H1 (cell line): ENCODE data around the gene ANKRD65. TPM values are rescaled to one million over a fixed set of nuclear protein-coding genes. Genes with fewer than 3 reads are reported as not detected.
A peak's percentile ranks its signal among the peaks of the same experiment; 100 is the strongest.

Source experiments
- CTCF ChIA-PET: fragments of 300-600 bp; sonication (Branson Sonifier 250); formaldehyde crosslinking; loops from one replicate; lab custom pipeline; 2021; ENCODE audit not compliant: partially characterized antibody; lab: Charles Lee
- POLR2A ChIA-PET: fragments of 300-600 bp; sonication (Branson Sonifier 250); formaldehyde crosslinking; loops from one replicate; lab custom pipeline; 2021; ENCODE audit warnings: inconsistent platforms; ENCODE audit not compliant: partially characterized antibody; lab: Charles Lee
- DNase-seq, 2 experiments: peaks; one replicate each; pipeline versions ENCODE4 v3.0.0 to v3.0.0-alpha.2; 2010 to 2022; ENCODE audit warnings: low spot score in 2 of 2, low read depth in 1 of 2, mixed read lengths in 1 of 2
- FAIRE-seq: peaks from 2 replicates; lab custom pipeline; 2011; peaks lifted over from hg19 to GRCh38; lab: Jason Lieb, UNC
- H2AFZ ChIP-seq: 2 replicates; pipeline ENCODE4 v1.8.1; 2012; ENCODE audit warnings: low read length, inconsistent platforms
- H2AK5ac ChIP-seq: 2 replicates; pipeline ENCODE4 v1.6.1; 2013; ENCODE audit warnings: low read depth, low read length
- H2BK120ac ChIP-seq: replicated peaks from 2 replicates; pipeline ENCODE3; 2013; ENCODE audit warnings: low read depth, low read length, inconsistent platforms
- H2BK12ac ChIP-seq: 2 replicates; pipeline ENCODE4 v1.6.1; 2013; ENCODE audit warnings: low read depth, low read length
- H2BK15ac ChIP-seq: 2 replicates; pipeline ENCODE4 v1.6.1; 2013; ENCODE audit warnings: low read length
- H2BK20ac ChIP-seq: 2 replicates; pipeline ENCODE4 v1.6.1; 2013; ENCODE audit warnings: low read length
- H2BK5ac ChIP-seq: 2 replicates; pipeline ENCODE4 v1.6.1; 2013; ENCODE audit warnings: low read depth, low read length
- H3K14ac ChIP-seq: 2 replicates; pipeline ENCODE4 v1.6.1; 2013; ENCODE audit warnings: inconsistent platforms; ENCODE audit not compliant: insufficient read length
- H3K18ac ChIP-seq: 2 replicates; pipeline ENCODE4 v1.6.1; 2013; ENCODE audit warnings: low read length; ENCODE audit errors: extremely low read depth
- H3K23ac ChIP-seq: 2 replicates; pipeline ENCODE4 v1.6.1; 2013; ENCODE audit warnings: inconsistent platforms; ENCODE audit not compliant: insufficient read length
- H3K23me2 ChIP-seq: 2 replicates; pipeline ENCODE4 v1.6.1; 2013; ENCODE audit warnings: low read depth, low read length
- H3K27ac ChIP-seq: 2 replicates; pipeline ENCODE4 v1.6.1; 2011; ENCODE audit warnings: low read depth, low read length, inconsistent platforms
- H3K27me3 ChIP-seq, 4 experiments: replicated peaks in 1 of 4; 1 replicate in 1 of 4; 2 replicates in 3 of 4; pipeline versions ENCODE4 v1.6.1 to v1.8.1; 2011 to 2013; ENCODE audit warnings: low read length in 3 of 4, mild to moderate bottlenecking in 3 of 4, inconsistent platforms in 2 of 4, mixed read lengths in 2 of 4, moderate library complexity in 1 of 4; ENCODE audit not compliant: control insufficient read depth in 3 of 4, insufficient read depth in 3 of 4; ENCODE audit errors: extremely low read depth in 1 of 4
- H3K36me3 ChIP-seq, 4 experiments: 2 replicates each; pipeline versions ENCODE4 v1.6.1 to v1.8.1; 2011 to 2013; ENCODE audit warnings: mild to moderate bottlenecking in 4 of 4, low read length in 3 of 4, moderate library complexity in 2 of 4, control low read depth in 1 of 4, inconsistent platforms in 1 of 4; ENCODE audit not compliant: insufficient read depth in 4 of 4, control insufficient read depth in 2 of 4
- H3K4ac ChIP-seq: replicated peaks from 2 replicates; pipeline ENCODE3; 2013; ENCODE audit warnings: low read length, low read depth, mixed read lengths, inconsistent platforms; ENCODE audit not compliant: insufficient read length
- H3K4me1 ChIP-seq, 4 experiments: replicated peaks in 1 of 4; 1 replicate in 1 of 4; 2 replicates in 3 of 4; pipeline versions ENCODE4 v1.6.1 to v1.8.1; 2011 to 2013; ENCODE audit warnings: low read length in 3 of 4, inconsistent platforms in 2 of 4, mixed read lengths in 1 of 4; ENCODE audit not compliant: insufficient read depth in 4 of 4, control insufficient read depth in 3 of 4
- H3K4me2 ChIP-seq, 2 experiments: 2 replicates each; pipeline versions ENCODE4 v1.6.1 to v1.8.1; 2011 to 2013; ENCODE audit warnings: low read depth in 2 of 2, low read length in 2 of 2, control low read depth in 1 of 2, inconsistent platforms in 1 of 2, mild to moderate bottlenecking in 1 of 2; ENCODE audit not compliant: insufficient read depth in 1 of 2
- H3K4me3 ChIP-seq, 4 experiments: fragments of 200-600, 300-600 bp in 1 of 4; sonication (generic), shearing (Covaris generic), sonication (Bioruptor Twin) in 1 of 4; 2 replicates each; pipeline versions ENCODE4 v1.5.1 to v1.8.1; 2011 to 2016; ENCODE audit warnings: low read length in 4 of 4, low read depth in 3 of 4, control low read depth in 2 of 4, inconsistent platforms in 2 of 4, mild to moderate bottlenecking in 2 of 4, mixed read lengths in 1 of 4, moderate library complexity in 1 of 4; ENCODE audit not compliant: insufficient read depth in 2 of 4; ENCODE audit errors: extremely low read depth in 1 of 4
- H3K56ac ChIP-seq: replicated peaks from 2 replicates; pipeline ENCODE3; 2013; ENCODE audit warnings: low read depth, mild to moderate bottlenecking, mixed read lengths, low read length, inconsistent platforms; ENCODE audit not compliant: insufficient read length
- H3K79me1 ChIP-seq: 2 replicates; pipeline ENCODE4 v1.6.1; 2013; ENCODE audit warnings: low read depth, low read length, control low read depth
- H3K79me2 ChIP-seq, 2 experiments: 2 replicates each; pipeline versions ENCODE4 v1.6.1 to v1.8.1; 2012 to 2013; ENCODE audit warnings: low read length in 2 of 2, mild to moderate bottlenecking in 2 of 2, inconsistent platforms in 1 of 2; ENCODE audit not compliant: insufficient read depth in 2 of 2, control insufficient read depth in 1 of 2
- H3K9ac ChIP-seq, 4 experiments: replicated peaks in 1 of 4; 1 replicate in 1 of 4; 2 replicates in 3 of 4; pipeline versions ENCODE4 v1.6.1 to v1.8.1; 2011 to 2013; ENCODE audit warnings: low read depth in 3 of 4, low read length in 3 of 4, control low read depth in 2 of 4, mild to moderate bottlenecking in 2 of 4, moderate library complexity in 2 of 4, inconsistent platforms in 1 of 4; ENCODE audit errors: extremely low read depth in 1 of 4
- H3K9me3 ChIP-seq, 2 experiments: 2 replicates each; pipeline versions ENCODE4 v1.6.1 to v1.8.1; 2012 to 2013; ENCODE audit warnings: mild to moderate bottlenecking in 2 of 2, moderate library complexity in 2 of 2, control low read depth in 1 of 2, inconsistent platforms in 1 of 2, low read depth in 1 of 2, low read length in 1 of 2, mixed read lengths in 1 of 2; ENCODE audit not compliant: insufficient read depth in 2 of 2
- H4K20me1 ChIP-seq, 2 experiments: replicated peaks in 1 of 2; 2 replicates each; pipeline versions ENCODE3 to v1.8.1; 2011 to 2013; ENCODE audit warnings: inconsistent platforms in 2 of 2, low read length in 2 of 2, mild to moderate bottlenecking in 1 of 2; ENCODE audit not compliant: insufficient read depth in 2 of 2, control insufficient read depth in 1 of 2
- H4K5ac ChIP-seq: 2 replicates; pipeline ENCODE4 v1.6.1; 2013; ENCODE audit warnings: low read length, low read depth, mixed read lengths, inconsistent platforms; ENCODE audit not compliant: insufficient read length
- H4K8ac ChIP-seq: 2 replicates; pipeline ENCODE4 v1.8.0; 2013; ENCODE audit warnings: mild to moderate bottlenecking, moderate library complexity, low read length, inconsistent platforms; ENCODE audit not compliant: insufficient read depth; ENCODE audit errors: extremely low read depth
- H4K91ac ChIP-seq: replicated peaks from 2 replicates; pipeline ENCODE3; 2013; ENCODE audit warnings: low read length, mixed read lengths, inconsistent platforms; ENCODE audit not compliant: insufficient read length
- BACH1 ChIP-seq: IDR thresholded peaks from 2 replicates; pipeline ENCODE4 v1.6.1; 2012; ENCODE audit warnings: low read length, improper control_type of control experiment
- GABPA ChIP-seq: IDR thresholded peaks from 2 replicates; pipeline ENCODE4 v1.6.1; 2011; ENCODE audit warnings: mild to moderate bottlenecking, low read length, moderate library complexity, borderline replicate concordance; ENCODE audit not compliant: insufficient read depth
- KDM1A ChIP-seq: fragments of 200-600, 300-600 bp; sonication (generic); IDR thresholded peaks from 2 replicates; pipeline ENCODE4 v1.7.1; 2016; ENCODE audit warnings: mild to moderate bottlenecking, low read length, borderline replicate concordance
- MAX ChIP-seq: IDR thresholded peaks from 2 replicates; pipeline ENCODE4 v1.6.1; 2012; ENCODE audit warnings: inconsistent platforms
- RAD21 ChIP-seq, 2 experiments: IDR thresholded peaks in 1 of 2; conservative IDR thresholded peaks in 1 of 2; 2 replicates each; pipeline ENCODE4 v1.6.1; 2011; ENCODE audit warnings: low read depth in 2 of 2, low read length in 2 of 2, improper control_type of control experiment in 1 of 2, inconsistent platforms in 1 of 2, mild to moderate bottlenecking in 1 of 2, moderate library complexity in 1 of 2
- SIN3A ChIP-seq, 2 experiments: IDR thresholded peaks in 1 of 2; conservative IDR thresholded peaks in 1 of 2; 2 replicates each; pipeline ENCODE4 v1.6.1; 2011 to 2012; ENCODE audit warnings: low read length in 2 of 2, improper control_type of control experiment in 1 of 2, low read depth in 1 of 2, mild to moderate bottlenecking in 1 of 2
- TAF1 ChIP-seq: IDR thresholded peaks from 2 replicates; pipeline ENCODE4 v1.6.1; 2011; ENCODE audit warnings: mild to moderate bottlenecking, low read depth, low read length
- TBP ChIP-seq: IDR thresholded peaks from 2 replicates; pipeline ENCODE4 v1.6.1; 2011; ENCODE audit warnings: low read depth, low read length, improper control_type of control experiment
- TEAD4 ChIP-seq: IDR thresholded peaks from 2 replicates; pipeline ENCODE4 v1.6.1; 2012; ENCODE audit warnings: low read depth, low read length, inconsistent platforms, mixed read lengths
- WGBS, 2 experiments: shearing (Covaris generic) in 1 of 2; methylation state at CpG; one replicate each; pipeline versions ENCODE4 v1.1.6 to v1.1.7; 2013 to 2015; ENCODE audit warnings: low lambda C conversion rate in 2 of 2, mixed read lengths in 2 of 2, inconsistent platforms in 1 of 2, low coverage in 1 of 2, missing lambda C conversion rate in 1 of 2; ENCODE audit not compliant: insufficient replicate concordance in 2 of 2, insufficient coverage in 1 of 2, insufficient read length in 1 of 2; ENCODE audit errors: extremely low coverage in 1 of 2, missing lambda C conversion rate in 1 of 2; 5-methylcytosine and 5-hydroxymethylcytosine counted together
- polyA plus RNA-seq, 7 experiments: library from polyadenylated mRNA; depleted of rRNA in 3 of 7; stranded (reverse) in 5 of 7; unstranded in 2 of 7; fragments of >200 nt in 5 of 7; fragments of 200-250 nt in 2 of 7; gene quantifications; 1 replicate in 5 of 7; 2 replicates in 1 of 7; 4 replicates in 1 of 7; pipeline versions ENCODE4 v1.2.1 to v1.2.3, GENCODE V29; 2011 to 2013; ENCODE audit warnings: missing spikeins in 2 of 7, mixed read lengths in 2 of 7
- total RNA-seq: library from RNA; stranded (reverse); fragmentation: NEBNext Ultra II Directional; extraction: Animal tissue kit (Norgen Biotek cat#: 25700); gene quantifications from 2 replicates; pipeline ENCODE4 v1.2.1, GENCODE V29; 2021

The ANKRD65 gene
- total and polyA plus RNA-seq, 2 of the 8 experiments (the other 6 are each of a cell fraction or from before 2014, with no cell fraction given), result 1.8 to 2.0 TPM

DNA sequence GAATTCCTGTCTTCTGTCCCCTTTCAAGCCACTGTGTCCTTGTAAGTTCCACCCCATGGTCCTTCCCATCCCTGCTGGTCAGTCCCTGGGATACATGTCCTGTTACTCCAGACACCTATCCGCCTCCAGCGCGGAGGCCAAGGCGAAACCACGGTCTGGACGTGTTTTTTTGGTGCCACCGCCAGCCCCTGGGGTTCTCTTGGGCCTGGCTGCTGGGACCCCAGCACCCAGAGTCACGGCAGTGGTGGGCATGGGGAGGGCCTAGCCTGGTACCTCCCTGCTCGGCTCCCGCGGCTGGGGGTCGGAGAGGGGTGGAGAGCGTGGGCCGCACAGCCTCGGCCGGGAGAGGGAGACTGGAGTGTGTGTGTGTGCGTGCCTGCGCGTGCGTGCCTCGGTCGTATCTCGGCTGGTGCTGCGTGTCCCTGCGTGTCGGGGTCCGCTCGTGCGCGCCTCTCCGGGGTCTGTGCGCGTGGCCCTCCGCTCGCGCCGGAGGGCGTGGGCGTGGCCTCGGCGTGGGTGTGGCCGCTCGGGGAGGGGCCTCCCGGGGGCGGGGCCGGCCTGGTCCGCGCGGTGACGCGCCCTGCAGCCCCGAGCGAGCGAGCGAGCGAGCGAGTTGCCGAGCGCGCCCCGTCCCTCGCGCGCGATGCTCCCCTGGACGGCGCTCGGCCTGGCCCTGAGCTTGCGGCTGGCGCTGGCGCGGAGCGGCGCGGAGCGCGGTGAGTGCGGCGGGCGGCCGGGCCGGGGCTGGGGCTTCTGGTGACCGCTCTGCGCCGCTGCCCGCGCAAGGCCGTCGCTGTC, 14.2 kb upstream of the ANKRD65 start, which contains the start of gene VWA1:
TSS of gene VWA1 (plus strand) at position 585 of the 798 bp plus-strand sequence. CDS start at position 644, 59 bp downstream.
- Histone ChIP-seq H4K8ac (peak within 1 kb of the TSS; percentile 86), H3K4me3 (peak within 1 kb of the TSS; percentile 46 to 72 (median 70)), H3K79me1 (no peaks in the 10 kb centered on the region), H3K36me3 (peaks cover 0 to 7% (median 0%) of the 10 kb centered on the region in 4 experiments; a peak in 1 of 8 replicates), H3K27ac (peak within 1 kb of the TSS; percentile 17; the same call in 1 of the 2 replicates), H3K9me3 (no peaks in the 10 kb centered on the region), H2AFZ (no peak within 1 kb of the TSS), H2BK15ac (peak within 1 kb of the TSS; percentile 73; the same call in 1 of the 2 replicates), H4K20me1 (peaks cover 4 to 7% of the 10 kb centered on the region in 2 experiments), H3K4me2 (peak within 1 kb of the TSS; percentile 54 to 94), H2BK5ac (peak within 1 kb of the TSS; percentile 95; the same call in 1 of the 2 replicates), H2BK12ac (peak within 1 kb of the TSS; percentile 69), H3K23ac (no peak within 1 kb of the TSS), H2BK20ac (peak within 1 kb of the TSS; percentile 97; the same call in 1 of the 2 replicates), H3K23me2 (peaks cover 18% of the 10 kb centered on the region; the same call in 1 of the 2 replicates), H3K14ac (no peak within 1 kb of the TSS), H3K9ac (peak within 1 kb of the TSS in 1 of 4 experiments; percentile 38; a peak in 3 of 7 replicates), H3K4me1 (peaks cover 0 to 54% (median 41%) of the 10 kb centered on the region in 4 experiments; a peak in 6 of 7 replicates), H3K79me2 (peaks cover 0 to 8% of the 10 kb centered on the region in 2 experiments; a peak in 1 of 4 replicates), H3K56ac (peak within 1 kb of the TSS; percentile 71), H4K5ac (peak within 1 kb of the TSS; percentile 64), H2AK5ac (0 out of 2 replicates have a peak within 1 kb of the TSS, but pooled peaks have one; percentile 88), H3K4ac (peak within 1 kb of the TSS; percentile 69), H4K91ac (peak within 1 kb of the TSS; percentile 99), H3K27me3 (peaks cover 0 to 3% (median 0%) of the 10 kb centered on the region in 4 experiments; a peak in 2 of 7 replicates), H2BK120ac (peak within 1 kb of the TSS; percentile 79), H3K18ac (peak within 1 kb of the TSS; percentile 86)
- DNase-seq (peak in 1 of 2 experiments; percentile 86), FAIRE-seq (no peak)
- ChIA-PET POLR2A (interaction anchor here (0.6 to 22.9 kb wide), 8 partner anchors 13 to 104 kb away, joined by 3 to 515 read pairs (median 6); partner anchors contain the start of genes ANKRD65, CCNL2 and MRPL20), CTCF (interaction anchor here (0.9 to 2.1 kb wide), 4 partner anchors 17 to 33 kb away, joined by 3 to 6 read pairs (median 4); no protein-coding TSS in a partner anchor)
- WGBS, 2 experiments, result 11% methylated on average over 44 of the region's 89 CpGs; no CpG with 5 or more reads in 1 of the 2 experiments
- no peak for TF ChIP-seq KDM1A
- TF ChIP-seq TEAD4, result no peak
- 0 out of 4 replicates have a peak, but pooled peaks of 1 of the 2 experiments have one; percentile 46 for TF ChIP-seq SIN3A (conservative IDR thresholded peaks at IDR 0.05 in 1 of 2, IDR thresholded peaks at IDR 0.05 in 1 of 2; ENCODE audit: low read depth in 1 of 2, low read length in 2 of 2)
- 0 out of 2 replicates have a peak, but pooled peaks have one; percentile 13 for TF ChIP-seq GABPA
- TF ChIP-seq TAF1, result peak; percentile 46; the same call in 1 of the 2 replicates
- TF ChIP-seq RAD21 (IDR thresholded peaks at IDR 0.05 in 1 of 2, conservative IDR thresholded peaks at IDR 0.05 in 1 of 2; ENCODE audit: low read depth in 2 of 2, low read length in 2 of 2), result no peak
- TF ChIP-seq MAX, result peak; percentile 59; the same call in 1 of the 2 replicates
- peak; percentile 82 for TF ChIP-seq BACH1
- TF ChIP-seq TBP, result peak; percentile 18; the same call in 1 of the 2 replicates
